ENCODE results near the gene GABRB2. TPM values are rescaled to one million over a fixed set of nuclear protein-coding genes. Genes with fewer than 3 reads are reported as not detected.

The GABRB2 gene
- total RNA-seq, 1 donor from 2014 or later, result 4.8 TPM

DNA sequence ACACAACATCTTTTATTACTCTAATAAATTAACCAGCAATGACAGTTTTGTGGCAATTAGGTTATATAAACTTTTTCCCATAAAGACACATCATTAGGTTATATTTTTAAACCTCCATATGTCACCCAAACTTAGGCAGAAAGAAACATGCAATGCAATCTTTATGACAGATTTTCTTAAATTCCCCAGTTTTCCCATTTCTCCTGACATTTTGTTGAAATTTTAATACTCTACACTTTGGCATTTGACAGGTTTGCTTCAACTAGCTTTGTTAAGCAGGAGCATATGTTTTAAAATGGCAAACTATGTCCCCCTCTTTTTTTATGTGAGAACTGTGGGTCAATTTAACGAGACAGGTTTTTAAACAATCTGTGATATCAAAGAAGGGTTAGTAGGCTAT is 155.5 kb downstream of the GABRB2 start:
- no peak for DNase-seq (ENCODE audit: low spot score)

DNA sequence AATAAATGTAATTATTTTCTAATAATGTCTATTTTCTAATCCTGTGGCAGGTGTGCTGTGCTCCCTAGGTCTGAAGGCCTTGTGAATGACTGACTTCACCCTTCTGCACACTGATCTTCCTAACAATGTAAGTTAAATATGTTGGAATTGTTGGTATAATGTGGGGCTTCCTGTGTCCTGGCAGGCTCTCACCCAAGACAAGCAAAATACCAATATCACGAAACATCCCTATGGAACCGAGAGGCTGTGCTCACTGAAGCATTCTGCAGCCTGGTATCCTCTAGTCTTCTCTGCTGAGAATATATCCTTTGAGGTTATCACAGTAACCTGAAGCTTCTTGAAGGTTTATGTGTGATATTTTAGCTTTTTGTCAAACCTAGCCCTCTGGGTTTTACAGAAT is 159.4 kb downstream of the GABRB2 start:
- DNase-seq (ENCODE audit: low spot score), result no peak

DNA sequence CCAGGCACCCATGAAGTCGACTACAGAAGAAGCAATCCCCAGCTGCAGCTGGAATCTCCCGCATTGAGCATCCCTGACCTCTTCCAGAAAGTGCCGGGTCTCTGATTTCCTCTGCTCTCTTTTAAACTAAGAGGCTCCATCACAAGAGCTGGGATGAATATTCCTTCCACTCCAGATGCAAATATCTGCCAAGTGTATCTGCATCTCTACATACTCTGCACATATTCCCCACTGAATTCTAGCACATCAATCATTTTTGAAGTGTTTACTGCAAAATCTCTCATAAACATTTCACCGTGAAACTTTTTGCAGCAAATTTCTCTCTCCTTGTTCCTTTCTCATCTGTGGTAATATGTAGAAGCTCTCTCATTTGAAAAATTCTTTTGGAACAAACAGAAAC is 161.5 kb downstream of the GABRB2 start:
- DNase-seq (ENCODE audit: low spot score), result no peak

DNA sequence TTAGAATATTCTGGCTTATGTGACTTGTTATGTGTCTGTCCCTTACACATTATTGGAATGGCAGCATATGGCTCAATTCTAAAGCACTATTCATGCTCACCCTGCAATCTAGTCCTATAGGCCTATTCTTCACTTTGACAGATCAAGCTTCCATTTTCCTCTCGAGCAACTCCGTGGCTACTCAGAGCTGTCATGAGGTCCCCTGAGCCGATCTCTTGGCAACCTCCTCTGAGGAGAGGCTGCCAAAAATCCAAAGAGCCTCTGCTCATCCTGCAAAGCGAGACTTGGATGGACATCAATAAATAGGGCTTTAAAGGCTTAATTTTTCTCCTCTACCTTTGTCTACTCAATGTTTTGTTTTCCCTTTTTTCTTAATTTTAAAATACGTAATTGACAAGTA is 163.8 kb downstream of the GABRB2 start:
- DNase-seq (ENCODE audit: low spot score), result no peak

DNA sequence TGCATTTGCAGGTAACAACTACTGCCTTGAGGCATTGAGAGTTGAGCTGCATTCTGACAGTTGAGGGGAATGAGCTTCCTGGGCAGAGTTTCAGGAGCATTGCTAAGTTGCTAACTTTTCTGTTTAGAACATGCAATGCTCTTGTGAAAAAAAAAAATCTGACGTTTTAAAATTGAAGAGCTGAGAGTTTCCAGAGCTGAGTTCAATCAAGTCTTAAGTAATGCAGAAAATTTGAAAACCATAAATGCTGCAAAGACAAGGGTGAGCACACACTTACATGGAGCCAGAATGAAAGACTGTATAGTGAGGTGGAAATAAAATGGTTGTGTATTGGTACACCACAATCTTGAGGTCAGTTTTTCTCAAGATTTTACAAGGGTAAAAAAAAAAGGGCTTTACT is 166.0 kb downstream of the GABRB2 start:
- no peak for DNase-seq (ENCODE audit: low spot score)

DNA sequence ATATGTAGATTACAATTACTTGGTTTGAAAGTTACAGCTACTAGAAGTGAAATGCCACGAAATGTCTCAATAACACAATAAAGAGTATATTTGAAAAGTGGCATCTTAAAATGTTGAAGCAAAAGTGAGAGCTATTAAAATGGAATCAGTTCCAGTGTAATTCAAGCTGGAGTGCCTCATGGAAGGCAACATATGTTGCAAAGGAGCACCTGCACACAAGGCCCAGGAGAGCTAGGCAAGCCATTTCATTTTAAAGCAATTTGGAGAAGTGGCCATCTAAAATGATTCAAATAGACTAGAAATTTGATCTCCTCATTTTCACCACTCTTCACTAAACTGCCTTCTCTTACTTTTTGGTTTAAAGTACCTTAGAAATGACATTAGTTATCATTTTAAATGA is 167.8 kb downstream of the GABRB2 start:
- DNase-seq (ENCODE audit: low spot score), result no peak

DNA sequence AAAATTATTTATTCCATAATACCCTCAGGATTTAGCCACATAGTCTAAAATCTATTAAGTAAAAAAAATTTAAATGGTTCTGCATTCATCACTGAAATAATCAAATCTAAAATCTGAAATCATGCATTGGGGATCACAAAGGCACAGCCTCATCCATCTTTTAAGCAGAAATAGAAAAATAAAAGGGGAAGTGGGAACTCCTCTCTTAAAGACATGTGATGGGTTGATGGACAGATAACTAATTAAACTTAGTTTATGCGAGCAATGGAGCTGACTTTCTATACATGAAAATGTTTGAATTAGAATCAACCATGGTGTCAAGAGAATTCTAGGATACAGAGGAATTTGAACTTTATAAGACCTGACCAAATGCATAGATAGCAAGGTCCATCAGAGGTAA is 170.5 kb downstream of the GABRB2 start:
- no peak for DNase-seq (ENCODE audit: low spot score)

DNA sequence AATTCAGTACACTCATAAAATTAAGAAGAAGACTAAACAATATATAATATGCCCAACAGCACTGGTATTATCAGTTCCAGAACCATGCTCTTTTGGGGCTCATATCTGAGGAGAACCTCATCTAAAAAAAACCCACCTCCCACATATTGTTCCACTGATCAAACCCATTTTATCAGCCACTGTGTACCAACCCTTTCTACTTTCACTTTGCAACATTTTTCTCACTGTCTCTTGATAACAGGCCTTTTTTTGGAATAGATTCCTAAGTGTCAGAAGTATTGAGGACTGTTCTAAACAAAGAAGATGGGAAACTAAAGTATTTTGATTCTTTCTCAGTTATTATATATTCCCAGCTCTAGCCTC is 173.2 kb downstream of the GABRB2 start:
- no peak for DNase-seq (ENCODE audit: low spot score)

DNA sequence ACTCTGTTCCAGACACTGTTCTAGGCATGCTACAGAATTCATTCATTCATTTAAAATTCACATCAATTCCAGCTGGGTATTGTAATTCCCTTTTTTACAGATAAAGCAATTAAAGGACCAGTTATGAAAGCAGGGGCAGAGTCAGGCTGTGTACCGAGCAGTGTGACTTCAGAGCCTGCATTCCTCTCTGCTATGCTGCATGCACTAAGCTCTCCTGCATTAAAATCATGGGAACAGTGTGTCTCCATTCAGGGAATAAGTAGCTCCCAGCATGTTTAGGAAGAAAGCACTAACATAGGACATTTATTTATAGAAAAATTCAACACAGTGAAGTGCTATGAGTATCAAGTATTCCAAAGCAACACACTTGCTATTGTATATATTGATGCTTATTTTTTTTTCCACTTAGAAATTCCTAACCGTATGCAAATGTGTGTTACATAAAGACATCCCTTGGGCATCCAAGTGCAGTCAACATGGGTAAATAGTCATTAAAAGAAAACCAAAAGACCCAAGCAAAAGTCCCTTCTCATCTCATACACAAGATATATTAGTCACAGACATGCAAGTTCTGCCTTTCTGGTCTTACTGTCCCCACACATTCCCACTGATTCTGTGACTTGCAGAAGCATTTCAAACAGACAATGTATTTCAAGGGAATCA is 173.7 kb downstream of the GABRB2 start:
- no peak for DNase-seq (ENCODE audit: low spot score)

DNA sequence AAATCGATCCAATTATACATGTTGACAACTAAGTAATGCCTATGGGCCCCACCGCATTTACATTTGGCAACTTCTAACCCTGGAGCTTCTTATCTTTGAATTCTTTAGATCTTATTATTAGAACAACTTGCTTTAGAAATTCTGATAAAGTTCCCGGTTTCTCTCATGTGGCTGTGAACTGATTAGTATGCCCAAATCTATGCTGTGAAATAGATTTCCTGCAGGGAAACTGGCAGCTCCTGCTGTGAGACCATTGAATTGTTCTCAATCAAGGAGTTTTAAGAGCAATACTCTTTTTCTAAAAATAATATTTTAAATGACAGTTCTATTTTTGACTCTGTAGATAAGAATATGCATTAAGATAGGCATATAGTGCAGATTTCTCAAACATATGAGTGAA is 177.5 kb downstream of the GABRB2 start:
- DNase-seq (ENCODE audit: low spot score), result no peak

DNA sequence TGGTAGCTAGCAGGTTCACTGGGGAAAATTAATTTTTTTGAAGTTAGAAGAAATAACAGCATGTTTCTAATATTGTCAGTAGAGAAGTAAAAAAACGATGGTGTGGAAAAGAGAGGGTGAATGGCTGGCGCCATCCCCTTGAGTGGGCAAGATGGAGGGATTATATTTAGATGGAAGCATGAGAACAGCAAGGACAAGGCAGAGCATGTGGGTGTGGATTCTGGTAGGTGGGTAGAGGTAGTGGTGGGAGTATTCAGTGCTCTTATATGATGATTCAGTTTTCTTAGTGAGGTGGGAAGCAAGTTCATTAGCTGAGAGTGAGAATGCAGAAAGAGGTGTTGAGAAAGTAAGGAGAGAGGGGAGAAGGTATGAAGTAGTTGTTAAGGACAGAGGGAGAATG is 188.1 kb downstream of the GABRB2 start:
- no peak for DNase-seq (ENCODE audit: low spot score)

DNA sequence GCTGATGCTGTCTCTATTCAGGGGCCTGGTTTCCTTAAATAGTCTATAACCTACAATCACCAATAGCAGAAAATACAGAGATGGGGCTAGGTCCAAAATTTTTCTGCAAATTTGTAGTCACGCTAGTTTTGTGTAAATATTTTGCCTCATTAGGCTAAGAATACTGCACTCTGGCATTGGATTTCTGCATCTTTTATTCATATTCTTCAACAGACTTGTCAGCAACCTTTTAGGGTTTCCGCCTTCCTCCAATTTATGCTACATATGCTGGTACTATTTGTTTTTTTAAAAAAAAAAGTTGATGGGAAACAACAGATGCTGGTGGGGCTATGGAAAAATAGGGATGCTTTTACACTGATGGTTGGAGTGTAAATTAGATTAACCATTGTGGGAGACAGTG is 202.3 kb downstream of the GABRB2 start:
- no peak for DNase-seq (ENCODE audit: low spot score)

DNA sequence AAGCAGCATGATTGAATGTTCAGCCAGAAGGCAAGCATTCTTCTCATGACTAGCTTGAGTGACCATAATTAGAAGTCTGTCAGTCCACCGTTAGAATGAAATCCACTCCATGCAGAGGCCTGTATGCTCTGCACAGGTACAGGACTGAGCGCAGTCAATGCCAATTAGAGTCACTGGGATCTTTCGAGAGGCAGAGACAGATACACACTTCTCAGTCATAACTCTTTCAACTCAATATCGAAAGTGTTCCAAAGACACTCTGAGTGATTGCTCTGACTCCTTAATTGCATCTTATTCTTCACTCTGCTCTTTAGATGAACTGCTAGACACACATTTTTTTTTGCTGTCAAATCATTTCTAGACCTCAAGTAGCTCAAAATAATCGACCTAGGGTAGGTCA is 203.6 kb downstream of the GABRB2 start:
- DNase-seq (ENCODE audit: low spot score), result no peak

DNA sequence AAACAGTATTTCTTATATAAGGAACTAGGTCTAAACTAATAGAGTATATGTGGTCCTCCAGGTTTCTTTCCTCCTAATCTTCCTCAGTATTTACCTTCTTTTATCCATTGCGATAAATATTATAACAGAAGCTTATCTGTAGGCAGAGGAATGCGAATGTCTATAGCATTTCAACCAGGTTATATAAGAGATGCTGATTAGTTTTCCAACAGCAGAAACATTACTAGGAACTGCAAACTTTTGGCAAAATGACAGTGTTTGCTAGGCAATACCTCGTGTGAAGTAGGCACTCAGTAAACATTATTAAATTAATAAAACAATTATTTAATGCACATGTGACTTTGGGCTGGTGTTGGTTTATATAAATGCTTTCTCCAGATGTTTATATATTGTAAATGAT is 206.5 kb downstream of the GABRB2 start:
- no peak for DNase-seq (ENCODE audit: low spot score)

DNA sequence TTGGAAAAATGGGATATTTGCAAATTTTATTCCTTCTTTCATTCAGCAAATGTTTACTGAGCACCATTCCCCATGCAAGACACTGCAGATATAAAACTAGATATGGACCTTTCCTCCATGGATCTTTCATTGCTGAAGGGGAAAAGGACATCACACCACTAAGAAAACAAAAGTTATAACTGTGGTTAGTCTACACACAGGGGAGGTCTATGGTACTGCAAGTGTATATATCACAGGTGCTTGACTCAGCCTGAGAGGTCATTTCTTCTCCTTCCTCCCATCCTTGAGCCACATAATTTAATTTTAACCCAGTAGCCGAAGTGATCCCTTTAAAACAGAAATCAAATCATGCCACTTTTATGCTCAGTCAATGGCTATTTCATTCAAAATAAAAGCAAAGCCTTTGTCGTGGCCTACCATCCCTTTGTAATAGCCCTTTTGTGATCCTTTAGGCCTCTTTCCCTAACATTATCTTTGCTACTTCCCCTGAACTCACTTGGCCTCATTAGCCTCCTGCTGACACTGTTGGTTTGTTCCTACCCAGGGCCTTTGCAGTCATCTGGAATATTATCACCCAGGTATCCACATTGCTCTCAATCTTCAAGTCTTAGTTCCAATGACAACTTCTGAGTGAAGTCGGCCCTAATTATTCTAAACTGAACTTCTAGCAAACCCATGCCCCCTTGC is 213.2 kb downstream of the GABRB2 start:
- no peak for DNase-seq (ENCODE audit: low spot score)

DNA sequence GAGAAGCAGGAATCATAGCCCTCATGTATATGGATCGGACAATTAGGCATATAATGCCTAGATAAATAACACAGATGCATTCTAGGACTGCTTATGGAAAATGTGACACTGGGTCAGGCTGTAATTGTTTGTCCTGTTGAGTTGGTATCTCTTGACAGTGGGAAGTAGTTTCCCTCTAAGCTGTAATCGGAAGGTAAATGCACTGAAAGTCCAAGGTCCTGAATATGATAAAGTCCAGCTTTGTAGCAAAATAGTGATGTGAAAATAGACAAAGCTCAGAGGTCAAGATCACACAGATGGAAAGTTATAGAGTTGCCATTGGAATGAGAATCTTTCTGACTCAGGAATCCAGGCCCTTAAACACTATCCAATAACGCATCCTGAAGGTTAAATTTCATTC is 214.2 kb downstream of the GABRB2 start:
- no peak for DNase-seq (ENCODE audit: low spot score)

DNA sequence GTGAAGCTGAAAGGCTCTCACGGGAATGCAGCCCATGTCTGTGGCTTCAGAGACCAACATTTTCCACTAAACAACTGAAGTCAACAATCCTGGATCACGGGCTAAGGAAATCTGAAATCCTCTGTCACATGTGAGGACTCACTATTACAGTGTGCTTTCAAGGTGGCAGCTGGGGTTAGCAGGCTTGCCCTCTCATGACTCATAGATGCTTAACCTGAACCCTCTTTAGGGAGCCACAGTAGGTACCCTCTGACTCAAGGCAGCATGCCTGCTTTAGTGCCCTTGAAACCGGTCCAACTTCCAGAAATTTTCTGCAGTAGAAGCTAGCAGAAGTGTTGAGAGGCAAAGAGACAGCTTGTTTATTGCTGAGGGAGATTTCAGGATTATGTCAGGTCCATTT is 232.5 kb downstream of the GABRB2 start:
- no peak for DNase-seq (ENCODE audit: low spot score)

DNA sequence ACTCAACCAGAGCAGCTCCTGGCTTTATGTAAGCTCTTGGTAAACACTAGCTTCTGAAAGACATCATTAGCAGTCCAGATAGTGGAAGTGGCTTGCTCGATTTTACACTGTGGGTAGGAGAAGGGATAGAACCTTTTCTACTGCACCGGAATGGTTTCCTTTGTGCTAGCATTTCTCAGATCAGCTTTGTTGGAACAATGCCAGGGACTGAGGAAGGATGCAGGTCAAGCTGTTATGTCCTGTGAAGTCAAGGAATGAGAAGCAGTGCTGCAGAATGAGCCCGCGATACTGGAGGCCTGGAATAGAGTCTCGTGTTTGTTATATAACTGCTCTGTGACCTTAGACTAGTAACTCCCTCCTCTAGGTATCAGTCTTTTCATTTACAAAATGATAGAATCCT is 233.6 kb downstream of the GABRB2 start:
- DNase-seq (ENCODE audit: low spot score), result no peak

DNA sequence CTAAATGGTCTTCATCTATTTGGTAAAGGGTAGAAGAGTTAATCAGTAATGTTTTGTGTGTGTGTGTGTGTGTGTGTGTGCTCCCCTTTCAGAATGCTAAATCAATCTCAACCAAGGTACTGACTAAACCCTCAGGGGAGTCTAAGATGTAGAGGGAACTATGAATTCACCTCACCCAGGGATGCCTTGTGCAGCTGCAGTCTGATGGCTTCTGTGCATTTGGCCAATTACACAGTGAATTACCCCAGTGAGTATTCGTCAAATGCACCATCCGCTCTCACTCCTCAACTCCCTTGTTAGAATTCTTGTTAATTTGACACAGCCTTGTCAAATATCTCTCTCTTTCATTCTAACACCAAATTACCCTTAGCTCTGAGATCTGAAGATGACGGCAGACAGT is 234.6 kb downstream of the GABRB2 start:
- no peak for DNase-seq (ENCODE audit: low spot score)

DNA sequence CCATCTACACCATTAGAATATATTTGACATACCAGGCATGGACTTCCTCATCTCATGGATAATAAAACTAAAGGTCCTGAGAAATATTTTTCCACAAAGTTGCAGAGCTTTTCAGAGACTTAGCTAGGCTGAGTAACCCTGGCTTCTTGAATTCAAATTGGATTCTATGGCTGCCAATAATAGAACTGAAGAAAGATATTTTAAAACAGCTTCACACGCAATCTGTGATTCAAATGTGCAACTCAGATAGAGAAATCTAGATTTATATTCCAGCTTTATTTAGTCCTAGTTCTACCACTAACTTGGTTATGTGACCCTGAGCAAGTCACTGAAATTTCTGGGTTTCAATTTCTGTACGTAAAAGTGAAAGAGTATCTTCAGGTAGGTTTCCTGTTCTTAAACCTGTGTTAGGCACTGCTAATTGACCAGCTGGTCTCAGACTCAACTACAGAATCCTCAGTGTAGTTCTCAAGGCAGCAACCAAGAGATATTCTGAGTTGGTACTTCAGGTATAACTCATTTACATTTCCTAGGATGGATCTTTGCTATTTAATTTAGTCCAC is 235.3 kb downstream of the GABRB2 start:
- DNase-seq (ENCODE audit: low spot score), result no peak

DNA sequence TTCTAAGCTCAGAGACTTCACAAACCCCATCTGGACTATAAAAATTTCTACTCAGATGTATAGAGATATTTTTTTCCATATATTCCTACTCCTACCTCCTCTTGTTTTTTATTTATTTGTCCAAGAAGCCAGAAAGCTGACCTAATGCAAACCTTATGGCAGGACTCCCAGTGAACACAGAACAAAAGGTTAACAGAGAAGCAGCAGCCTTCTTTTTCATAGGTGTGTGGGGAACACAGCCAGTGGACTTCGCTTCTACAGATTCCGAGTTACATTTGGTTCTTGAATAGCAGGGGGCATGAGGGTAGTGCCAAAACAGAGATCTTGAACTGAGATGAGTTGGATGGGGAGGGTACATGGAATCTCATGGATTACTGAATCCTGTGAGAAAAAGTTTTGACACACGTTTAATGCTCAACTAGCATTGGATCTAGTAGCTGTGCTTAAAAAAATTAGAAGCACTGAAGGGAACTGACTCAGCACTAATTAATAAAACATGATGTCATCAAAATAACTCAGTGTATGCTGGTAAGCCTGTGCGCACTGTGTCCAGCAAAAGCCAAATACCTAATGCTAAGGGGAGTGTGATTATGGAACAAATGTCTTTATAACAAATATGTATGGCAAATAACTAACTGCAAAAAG is 240.1 kb downstream of the GABRB2 start:
- DNase-seq (ENCODE audit: low spot score), result no peak

DNA sequence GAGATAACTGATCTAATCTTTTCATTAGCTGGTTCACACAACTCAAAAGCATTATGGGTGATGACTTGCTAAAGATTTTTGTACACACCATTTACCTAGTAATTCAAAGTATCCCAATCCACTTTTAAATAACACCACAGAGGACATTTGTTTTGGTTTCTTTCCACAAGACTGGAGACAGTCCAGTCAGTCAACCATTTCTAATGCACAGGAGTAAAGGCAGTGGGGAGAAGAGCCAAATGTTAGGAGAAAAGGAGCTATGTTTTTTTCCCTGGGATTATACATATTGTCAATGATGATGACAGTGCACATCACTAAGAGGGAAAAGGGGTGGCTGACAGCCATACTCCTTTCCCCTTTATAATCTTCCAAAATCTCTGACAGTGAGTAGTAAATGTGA is 240.9 kb downstream of the GABRB2 start:
- no peak for DNase-seq (ENCODE audit: low spot score)

DNA sequence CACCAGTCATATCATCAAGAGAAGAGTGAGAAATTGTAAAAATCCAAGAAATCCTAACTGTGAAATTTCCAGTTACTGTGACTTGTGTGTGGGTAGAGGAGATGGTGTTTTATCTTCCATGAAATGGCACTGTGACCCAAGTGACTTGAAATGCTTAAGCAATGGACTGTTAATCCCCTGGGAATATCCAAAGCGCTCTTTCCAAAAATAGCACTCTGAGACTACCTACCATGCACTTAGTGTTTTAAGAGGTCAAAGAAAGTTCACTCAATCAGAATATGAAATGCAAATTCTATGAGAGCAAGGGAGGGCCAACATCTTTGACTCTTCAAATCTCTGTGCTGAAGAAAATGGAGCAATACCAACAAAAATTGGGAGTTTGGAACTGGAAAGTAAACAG is 244.0 kb downstream of the GABRB2 start:
- no peak for DNase-seq (ENCODE audit: low spot score)

All from mesenteric fat pad (tissue), 1 donor.